ENCODE measurements around the gene CES4A. TPM values are rescaled to one million over a fixed set of nuclear protein-coding genes. Genes with fewer than 3 reads are reported as not detected.

The CES4A gene
- total and polyA plus RNA-seq, 9 of the 15 experiments (the other 6 are each of a cell fraction or from before 2014, with no cell fraction given): 0.09 to 0.13 (median 0.11) TPM; not detected in 6

DNA sequence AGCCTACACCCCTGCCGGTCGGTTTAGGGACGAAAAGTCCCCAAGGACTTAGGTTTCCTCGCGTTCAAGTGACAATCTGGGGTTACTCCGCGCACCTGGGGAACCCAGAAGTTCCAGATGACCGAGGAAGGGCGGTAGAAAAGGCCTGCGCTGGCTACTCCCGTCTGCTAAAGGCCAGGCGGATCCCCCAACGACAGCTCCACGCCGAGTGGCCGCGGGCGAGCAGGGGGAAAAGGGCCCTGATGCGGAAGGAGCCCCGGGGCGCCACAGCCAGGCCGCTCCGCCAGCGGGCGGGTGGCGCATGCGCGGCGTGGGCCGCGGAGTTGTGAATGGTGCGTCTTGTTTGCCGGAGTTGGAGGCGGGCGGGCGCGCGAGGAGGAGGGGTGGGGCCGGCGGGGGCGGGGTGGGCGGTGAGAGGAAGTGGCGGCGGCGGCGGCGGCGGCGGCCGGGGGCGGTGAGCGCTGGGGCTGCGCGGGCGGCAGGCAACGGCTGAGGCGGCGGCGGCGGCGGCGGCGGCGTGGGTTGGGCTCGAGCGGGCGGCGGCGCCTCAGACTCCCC, 40.4 kb downstream of the CES4A start, which contains the start of gene CBFB (continued):
- TF ChIP-seq LEF1 (IDR thresholded peaks at IDR 0.05) (peak; percentile 44; the same call in 1 of the 2 replicates), ZNF764 (CRISPR knock-in tag; IDR thresholded peaks at IDR 0.05; ENCODE audit: low read depth) (no peak), HNRNPK (IDR thresholded peaks at IDR 0.05; ENCODE audit: low read depth, low read length, poor library complexity, severe bottlenecking) (no peak), ZNF707 (CRISPR knock-in tag; conservative IDR thresholded peaks at IDR 0.05) (peak; percentile 28; the same call in 1 of the 2 replicates), SMARCE1 (IDR thresholded peaks at IDR 0.05) (no peak; the same call in 1 of the 2 replicates), GTF2F1 (IDR thresholded peaks at IDR 0.05; ENCODE audit: low read depth, low read length) (peak; percentile 80), TAL1 (IDR thresholded peaks at IDR 0.05) (no peak; the same call in 1 of the 2 replicates), HSF4 (CRISPR knock-in tag; IDR thresholded peaks at IDR 0.05; ENCODE audit: borderline replicate concordance) (no peak), ETS2 (tag; IDR thresholded peaks at IDR 0.05; ENCODE audit: borderline replicate concordance, poor library complexity, severe bottlenecking) (no peak), ZNF766 (CRISPR knock-in tag; conservative IDR thresholded peaks at IDR 0.05) (no peak), RFX5 (IDR thresholded peaks at IDR 0.05; ENCODE audit: low read depth, low read length) (no peak), EHMT2 (IDR thresholded peaks at IDR 0.05) (no peak), ZNF253 (CRISPR knock-in tag; conservative IDR thresholded peaks at IDR 0.05) (no peak), SOX6 (IDR thresholded peaks at IDR 0.05) (no peak), NR2F6 (CRISPR knock-in tag; IDR thresholded peaks at IDR 0.05) (no peak), ZNF699 (CRISPR knock-in tag; IDR thresholded peaks at IDR 0.05; ENCODE audit: insufficient replicate concordance) (no peak), KAT7 (CRISPR knock-in tag; IDR thresholded peaks at IDR 0.05; ENCODE audit: borderline replicate concordance) (peak; percentile 61; the same call in 1 of the 2 replicates), RFX7 (CRISPR knock-in tag; IDR thresholded peaks at IDR 0.05) (no peak), NFATC3 (IDR thresholded peaks at IDR 0.05) (no peak), SAFB (IDR thresholded peaks at IDR 0.05; ENCODE audit: borderline replicate concordance, low read depth, low read length) (no peak), STAT5A (IDR thresholded peaks at IDR 0.05; ENCODE audit: borderline replicate concordance, low read length) (no peak)
- TF ChIP-seq, protein P1, sequence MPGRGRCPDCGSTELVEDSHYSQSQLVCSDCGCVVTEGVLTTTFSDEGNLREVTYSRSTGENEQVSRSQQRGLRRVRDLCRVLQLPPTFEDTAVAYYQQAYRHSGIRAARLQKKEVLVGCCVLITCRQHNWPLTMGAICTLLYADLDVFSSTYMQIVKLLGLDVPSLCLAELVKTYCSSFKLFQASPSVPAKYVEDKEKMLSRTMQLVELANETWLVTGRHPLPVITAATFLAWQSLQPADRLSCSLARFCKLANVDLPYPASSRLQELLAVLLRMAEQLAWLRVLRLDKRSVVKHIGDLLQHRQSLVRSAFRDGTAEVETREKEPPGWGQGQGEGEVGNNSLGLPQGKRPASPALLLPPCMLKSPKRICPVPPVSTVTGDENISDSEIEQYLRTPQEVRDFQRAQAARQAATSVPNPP (IDR thresholded peaks at IDR 0.05; ENCODE audit: borderline replicate concordance, insufficient read depth, insufficient read length): no peak
- TF ChIP-seq, protein P2, sequence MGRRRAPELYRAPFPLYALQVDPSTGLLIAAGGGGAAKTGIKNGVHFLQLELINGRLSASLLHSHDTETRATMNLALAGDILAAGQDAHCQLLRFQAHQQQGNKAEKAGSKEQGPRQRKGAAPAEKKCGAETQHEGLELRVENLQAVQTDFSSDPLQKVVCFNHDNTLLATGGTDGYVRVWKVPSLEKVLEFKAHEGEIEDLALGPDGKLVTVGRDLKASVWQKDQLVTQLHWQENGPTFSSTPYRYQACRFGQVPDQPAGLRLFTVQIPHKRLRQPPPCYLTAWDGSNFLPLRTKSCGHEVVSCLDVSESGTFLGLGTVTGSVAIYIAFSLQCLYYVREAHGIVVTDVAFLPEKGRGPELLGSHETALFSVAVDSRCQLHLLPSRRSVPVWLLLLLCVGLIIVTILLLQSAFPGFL (CRISPR knock-in tag; IDR thresholded peaks at IDR 0.05): no peak; the same call in 1 of the 2 replicates
- TF ChIP-seq, protein P3, sequence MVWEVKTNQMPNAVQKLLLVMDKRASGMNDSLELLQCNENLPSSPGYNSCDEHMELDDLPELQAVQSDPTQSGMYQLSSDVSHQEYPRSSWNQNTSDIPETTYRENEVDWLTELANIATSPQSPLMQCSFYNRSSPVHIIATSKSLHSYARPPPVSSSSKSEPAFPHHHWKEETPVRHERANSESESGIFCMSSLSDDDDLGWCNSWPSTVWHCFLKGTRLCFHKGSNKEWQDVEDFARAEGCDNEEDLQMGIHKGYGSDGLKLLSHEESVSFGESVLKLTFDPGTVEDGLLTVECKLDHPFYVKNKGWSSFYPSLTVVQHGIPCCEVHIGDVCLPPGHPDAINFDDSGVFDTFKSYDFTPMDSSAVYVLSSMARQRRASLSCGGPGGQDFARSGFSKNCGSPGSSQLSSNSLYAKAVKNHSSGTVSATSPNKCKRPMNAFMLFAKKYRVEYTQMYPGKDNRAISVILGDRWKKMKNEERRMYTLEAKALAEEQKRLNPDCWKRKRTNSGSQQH (CRISPR knock-in tag; IDR thresholded peaks at IDR 0.05): peak; percentile 71

Measured in K562 (cell line).